CD8-positive, alpha-beta memory T cell (primary cell): ENCODE data around the gene ITPA. TPM values are rescaled to one million over a fixed set of nuclear protein-coding genes. Genes with fewer than 3 reads are reported as not detected.
A peak's percentile ranks its signal among the peaks of the same experiment; 100 is the strongest.
"Not testable (repeated sequence)": the region's sequence is repeated elsewhere in the genome, so short reads cannot be mapped to it uniquely, and the experiment has no call there.

Experiments used
- CTCF ChIA-PET: fragments of 350-600 bp; sonication (Branson Sonifier 250); formaldehyde crosslinking; loops from one replicate; lab custom pipeline; 2021; ENCODE audit warnings: antibody characterized with exemption; lab: Charles Lee
- POLR2A ChIA-PET: fragments of 350-600 bp; sonication (Branson Sonifier 250); formaldehyde crosslinking; loops from one replicate; lab custom pipeline; 2021; ENCODE audit warnings: antibody characterized with exemption; lab: Charles Lee
- DNase-seq, 5 donors: peaks; one replicate each; pipeline versions ENCODE4 v3.0.0 to v3.0.0-alpha.2; 2020 to 2022; ENCODE audit warnings: mixed read lengths in 1 of 5
- H3K27ac ChIP-seq: one replicate; pipeline ENCODE4 v1.7.0; 2013; ENCODE audit warnings: low read depth, mild to moderate bottlenecking, low read length, moderate library complexity
- H3K27me3 ChIP-seq: 2 replicates; pipeline ENCODE4 v1.7.0; 2013; ENCODE audit warnings: low read length, mild to moderate bottlenecking; ENCODE audit not compliant: insufficient read depth, poor library complexity, severe bottlenecking
- H3K36me3 ChIP-seq: 2 replicates; pipeline ENCODE4 v1.7.0; 2013; ENCODE audit warnings: mild to moderate bottlenecking, low read length, moderate library complexity; ENCODE audit not compliant: insufficient read depth
- H3K4me1 ChIP-seq: 2 replicates; pipeline ENCODE4 v1.7.0; 2013; ENCODE audit warnings: mild to moderate bottlenecking, low read length, moderate library complexity; ENCODE audit not compliant: insufficient read depth
- H3K4me3 ChIP-seq: 2 replicates; pipeline ENCODE4 v1.7.0; 2013; ENCODE audit warnings: mild to moderate bottlenecking, low read length
- H3K9me3 ChIP-seq: 2 replicates; pipeline ENCODE4 v1.7.0; 2013; ENCODE audit warnings: mild to moderate bottlenecking, low read length
- H3K27ac Mint-ChIP-seq, 8 donors: one replicate each; pipeline ENCODE4 v1.8.0; 2020 to 2021; ENCODE audit warnings: mixed read lengths in 8 of 8, mild to moderate bottlenecking in 6 of 8, inconsistent platforms in 3 of 8, moderate library complexity in 3 of 8
- H3K27me3 Mint-ChIP-seq, 2 donors: one replicate each; pipeline ENCODE4 v1.8.0; 2020 to 2021; ENCODE audit warnings: mixed read lengths in 2 of 2, mild to moderate bottlenecking in 1 of 2, moderate library complexity in 1 of 2
- H3K36me3 Mint-ChIP-seq, 3 donors: one replicate each; pipeline ENCODE4 v1.8.0; 2020 to 2021; ENCODE audit warnings: mixed read lengths in 3 of 3, inconsistent platforms in 1 of 3, mild to moderate bottlenecking in 1 of 3
- H3K4me1 Mint-ChIP-seq, 3 donors: one replicate each; pipeline ENCODE4 v1.8.0; 2020 to 2021; ENCODE audit warnings: mixed read lengths in 3 of 3, inconsistent platforms in 1 of 3, mild to moderate bottlenecking in 1 of 3
- H3K4me3 Mint-ChIP-seq, 7 donors: one replicate each; pipeline ENCODE4 v1.8.0; 2020 to 2021; ENCODE audit warnings: mixed read lengths in 7 of 7, mild to moderate bottlenecking in 6 of 7, moderate library complexity in 4 of 7, inconsistent platforms in 2 of 7
- H3K9me3 Mint-ChIP-seq, 5 donors: one replicate each; pipeline ENCODE4 v1.8.0; 2020 to 2022; ENCODE audit warnings: mixed read lengths in 5 of 5, mild to moderate bottlenecking in 3 of 5, moderate library complexity in 2 of 5, inconsistent platforms in 1 of 5
- polyA plus RNA-seq: library from polyadenylated mRNA; unstranded; fragments of 300-500 nt; fragmentation: Illumina TruSeq; gene quantifications from one replicate; pipeline ENCODE4 v1.2.3, GENCODE V29; 2021
- total RNA-seq, 2 experiments: library from RNA; stranded (reverse); gene quantifications; one replicate each; pipeline ENCODE4 v1.2.3, GENCODE V29; 2021

Gene ITPA
- total and polyA plus RNA-seq, 3 experiments from 2014 or later, result 60.8 to 98.2 (median 90.4) TPM

DNA sequence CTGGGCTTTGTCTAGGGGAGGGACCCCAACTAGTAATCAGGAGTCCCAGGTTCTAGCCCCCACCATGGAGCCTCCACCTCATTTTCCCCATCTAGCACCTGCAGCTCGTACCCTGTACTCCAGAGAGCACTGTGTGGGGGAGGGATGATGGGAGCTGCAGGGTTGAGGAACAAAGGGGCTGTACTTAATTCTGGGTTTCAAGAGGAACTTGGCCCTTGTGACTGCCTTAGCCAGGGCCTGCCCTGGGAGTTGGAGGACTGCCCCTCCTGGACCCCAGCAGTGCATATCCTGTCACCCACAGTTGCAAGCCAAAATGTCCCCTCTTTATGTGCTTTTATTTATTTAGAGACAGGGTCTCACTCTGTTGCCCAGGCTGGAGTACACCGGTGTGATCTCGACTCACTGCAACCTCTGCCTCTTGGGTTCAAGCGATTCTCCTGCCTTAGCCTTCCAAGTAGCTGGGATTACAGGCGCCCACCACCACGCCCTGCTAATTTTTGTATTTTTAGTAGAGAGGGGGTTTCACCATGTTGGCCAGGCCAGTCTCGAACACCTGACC lies 6.1 kb downstream of the ITPA start:
- H3K27me3 Mint-ChIP-seq, H3K9me3 Mint-ChIP-seq, H3K9me3 ChIP-seq, H3K27me3 ChIP-seq, H3K27ac ChIP-seq, H3K36me3 ChIP-seq, H3K27ac Mint-ChIP-seq, H3K4me3 ChIP-seq, CTCF ChIA-PET, DNase-seq: not testable (repeated sequence)
- peaks cover 17% of the 10 kb centered on the region for H3K4me1 ChIP-seq
- Mint-ChIP-seq H3K36me3 (peaks cover 0 to 36% (median 4%) of the 10 kb centered on the region in 3 donors), H3K4me3 (peak overlapping the region in 1 of 7 donors; percentile 60), H3K4me1 (peaks cover 6 to 19% (median 7%) of the 10 kb centered on the region in 3 donors)
- POLR2A ChIA-PET, result interaction anchor here (0.6 kb wide), 1 partner anchor 291 kb away, joined by 6 read pairs; no protein-coding TSS in a partner anchor

DNA sequence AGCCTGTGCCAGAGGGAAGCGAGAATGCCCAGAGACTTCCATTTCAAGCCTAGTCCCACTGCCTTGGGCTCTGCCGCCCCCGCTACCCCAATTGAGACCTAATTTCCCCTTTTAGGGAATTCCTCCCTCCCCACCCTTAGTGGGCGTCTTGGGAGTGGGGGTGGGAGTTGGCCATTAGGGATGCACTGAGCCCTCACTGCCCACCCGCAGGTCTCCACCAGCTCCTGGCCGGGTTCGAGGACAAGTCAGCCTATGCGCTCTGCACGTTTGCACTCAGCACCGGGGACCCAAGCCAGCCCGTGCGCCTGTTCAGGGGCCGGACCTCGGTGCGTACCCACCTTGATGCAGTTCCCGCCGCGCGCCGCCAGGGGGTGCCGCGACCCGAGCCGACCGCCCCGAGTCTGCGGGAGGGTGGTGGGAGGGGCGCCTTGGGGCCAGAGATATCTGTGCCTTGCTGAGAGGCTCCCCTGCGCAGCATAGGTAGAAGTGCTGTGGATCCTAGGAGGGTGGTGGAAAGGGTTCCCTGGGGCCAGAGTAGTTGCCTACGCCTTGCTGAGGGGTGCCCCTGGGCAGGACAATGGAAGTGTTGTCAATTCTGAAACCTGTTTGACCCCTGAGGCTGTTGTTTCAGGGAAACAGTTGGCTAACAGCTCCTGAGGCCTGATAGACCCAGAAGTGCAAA lies 9.2 kb downstream of the ITPA start:
- ChIA-PET POLR2A (no interaction called here), CTCF (interaction anchor here (0.7 to 2.9 kb wide), 18 partner anchors 9 to 149 kb away, joined by 3 to 12 read pairs (median 4); partner anchors contain the start of genes DDRGK1 and SLC4A11)
- Histone ChIP-seq H3K27ac (no peak overlapping the region), H3K4me3 (no peak overlapping the region), H3K9me3 (no peaks in the 10 kb centered on the region), H3K36me3 (peaks cover 8% of the 10 kb centered on the region), H3K4me1 (peaks cover 14% of the 10 kb centered on the region), H3K27me3 (no peaks in the 10 kb centered on the region)
- H3K4me1 Mint-ChIP-seq, result peaks cover 4 to 12% (median 6%) of the 10 kb centered on the region in 3 donors
- H3K9me3 Mint-ChIP-seq, result no peaks in the 10 kb centered on the region
- DNase-seq, result peak; percentile 54 to 78 (median 60)
- no peaks in the 10 kb centered on the region for H3K27me3 Mint-ChIP-seq
- no peak overlapping the region for H3K4me3 Mint-ChIP-seq
- no peak overlapping the region for H3K27ac Mint-ChIP-seq
- H3K36me3 Mint-ChIP-seq, result peaks cover 0 to 51% (median 1%) of the 10 kb centered on the region in 3 donors

DNA sequence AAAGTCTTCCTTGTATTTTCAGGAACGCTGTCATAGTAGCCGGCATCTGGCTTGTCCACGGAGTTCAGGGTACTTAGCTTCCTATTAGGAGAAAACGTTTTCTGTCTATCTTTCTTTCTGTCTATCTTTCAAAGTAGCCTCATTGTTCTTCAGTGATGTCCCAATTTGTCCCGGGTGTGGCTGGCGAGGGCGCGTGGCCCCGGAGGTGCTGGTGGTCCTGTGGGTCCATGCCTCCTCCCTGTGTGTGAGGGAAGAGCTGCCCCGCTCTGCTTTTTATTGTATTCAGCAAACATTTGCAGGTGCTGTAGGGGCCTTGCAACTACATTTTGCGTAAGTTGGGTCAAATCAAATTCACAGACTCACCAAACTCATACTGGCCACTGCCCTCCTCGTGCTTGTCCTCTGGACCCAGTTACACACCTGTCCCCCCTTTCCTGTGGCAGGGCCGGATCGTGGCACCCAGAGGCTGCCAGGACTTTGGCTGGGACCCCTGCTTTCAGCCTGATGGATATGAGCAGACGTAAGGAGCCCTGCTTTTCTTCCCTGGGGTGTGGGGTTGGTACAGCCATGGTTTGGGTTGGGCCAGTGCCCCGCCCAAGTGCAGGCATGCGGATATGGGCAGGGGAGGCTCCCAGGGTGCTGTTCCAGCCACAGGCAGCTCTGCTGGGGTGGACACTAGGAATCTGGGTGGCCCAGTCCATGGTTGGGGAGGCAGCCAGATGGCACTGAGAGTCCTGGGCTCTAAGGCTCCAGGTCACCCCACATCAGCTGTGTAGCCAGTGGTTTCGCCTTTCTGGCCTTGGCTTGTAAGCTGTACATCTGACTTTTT lies 12.3 kb downstream of the ITPA start:
- Mint-ChIP-seq H3K4me3 (no peak overlapping the region), H3K9me3 (no peaks in the 10 kb centered on the region)

DNA sequence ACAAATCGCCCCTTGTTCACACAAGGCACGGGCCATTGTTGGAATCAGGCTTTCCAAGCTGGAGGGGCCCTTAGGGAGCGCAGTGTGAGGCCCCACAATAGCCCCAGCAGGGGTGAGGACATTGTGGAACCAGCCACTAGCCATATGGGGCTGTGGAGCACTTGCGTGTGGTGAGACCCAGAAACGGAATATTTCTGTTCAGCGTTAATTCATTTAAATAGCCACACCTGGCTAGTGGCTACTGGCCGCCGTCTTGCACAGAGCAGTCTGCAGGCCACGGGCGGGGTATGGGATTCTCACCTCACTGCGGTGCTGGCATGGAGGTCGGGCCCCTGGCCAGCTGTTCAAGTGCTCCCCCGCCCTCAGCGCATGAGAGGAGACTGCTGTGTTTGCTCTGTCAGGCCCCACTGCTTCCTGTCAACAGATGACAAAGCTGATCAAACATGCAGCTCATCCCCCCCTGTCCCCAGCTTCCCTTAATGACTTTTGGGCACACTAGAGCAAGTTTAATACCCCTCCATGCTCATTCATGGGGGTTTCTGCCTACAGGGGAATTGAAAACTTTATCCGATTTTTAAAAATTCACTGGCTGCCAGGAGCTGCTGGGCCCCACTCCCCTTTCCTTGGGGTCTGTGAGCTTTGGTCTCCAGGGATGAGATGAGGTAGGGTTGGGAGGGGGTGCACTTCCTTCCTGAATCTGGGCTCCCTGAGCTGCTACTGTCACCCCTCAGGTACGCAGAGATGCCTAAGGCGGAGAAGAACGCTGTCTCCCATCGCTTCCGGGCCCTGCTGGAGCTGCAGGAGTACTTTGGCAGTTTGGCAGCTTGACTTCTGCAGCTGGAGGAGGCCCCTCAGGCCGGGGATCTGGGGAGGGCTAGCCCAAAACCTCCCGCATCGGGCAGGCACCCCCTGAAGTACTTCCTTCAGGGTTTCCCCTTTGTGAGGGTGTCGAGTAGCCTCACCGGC lies 13.6 kb downstream of the ITPA start:
- peaks cover 8% of the 10 kb centered on the region for H3K36me3 ChIP-seq
- peaks cover 17% of the 10 kb centered on the region for H3K4me1 ChIP-seq
- ChIA-PET POLR2A (no interaction called here), CTCF (interaction anchor here (1.1 to 1.7 kb wide), 2 partner anchors 16 to 92 kb away, joined by 3 to 5 read pairs; partner anchors contain the start of gene SLC4A11)
- no peak overlapping the region for H3K4me3 ChIP-seq
- H3K4me3 Mint-ChIP-seq, result no peak overlapping the region
- H3K27me3 ChIP-seq, result no peaks in the 10 kb centered on the region
- peak overlapping the region in 5 of 8 donors; percentile 19 to 61 (median 23) for H3K27ac Mint-ChIP-seq
- H3K9me3 Mint-ChIP-seq, result no peaks in the 10 kb centered on the region
- peaks cover 4 to 14% (median 5%) of the 10 kb centered on the region in 3 donors for H3K4me1 Mint-ChIP-seq
- peaks cover 0 to 46% (median 0%) of the 10 kb centered on the region in 3 donors for H3K36me3 Mint-ChIP-seq
- H3K9me3 ChIP-seq, result no peaks in the 10 kb centered on the region
- no peak overlapping the region for H3K27ac ChIP-seq
- DNase-seq, result peak in 1 of 5 donors; percentile 62
- H3K27me3 Mint-ChIP-seq, result no peaks in the 10 kb centered on the region

More for the DNA sequence above, 12.3 kb downstream of the ITPA start:
- Histone ChIP-seq H3K36me3 (peaks cover 8% of the 10 kb centered on the region), H3K27ac (no peak overlapping the region), H3K4me1 (peaks cover 17% of the 10 kb centered on the region), H3K27me3 (no peaks in the 10 kb centered on the region), H3K9me3 (no peaks in the 10 kb centered on the region), H3K4me3 (no peak overlapping the region)
- CTCF ChIA-PET, result interaction anchor here (1.7 to 2.9 kb wide), 2 partner anchors 93 to 95 kb away, joined by 3 to 12 read pairs; no protein-coding TSS in a partner anchor
- POLR2A ChIA-PET, result interaction anchor here (0.6 to 0.7 kb wide), 2 partner anchors 12 to 18 kb away, joined by 4 to 5 read pairs; partner anchors contain the start of gene ITPA
- Mint-ChIP-seq H3K36me3 (peaks cover 0 to 45% (median 0%) of the 10 kb centered on the region in 3 donors), H3K27ac (peak overlapping the region in 2 of 8 donors; percentile 33 to 60), H3K4me1 (peaks cover 4 to 14% (median 5%) of the 10 kb centered on the region in 3 donors), H3K27me3 (no peaks in the 10 kb centered on the region)
- DNase-seq, result no peak

DNA sequence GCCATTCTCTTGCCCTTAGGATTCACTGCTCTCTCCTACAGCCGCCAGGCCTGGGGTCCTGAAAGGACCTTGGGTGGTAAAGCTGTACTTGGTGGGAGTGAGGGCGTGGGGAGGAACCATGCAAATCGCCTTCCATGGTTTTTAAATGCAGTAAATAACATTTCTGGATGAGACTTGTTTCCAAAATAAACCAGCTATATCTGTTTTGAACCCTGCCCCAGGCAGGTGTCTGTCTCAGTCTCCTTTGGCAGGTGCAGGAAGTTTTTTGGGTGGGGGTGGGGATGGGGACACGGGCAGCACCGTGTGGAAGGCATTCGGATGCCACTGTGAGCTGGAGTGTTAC lies 14.3 kb downstream of the ITPA start:
- Mint-ChIP-seq H3K4me1 (peaks cover 4 to 10% (median 4%) of the 10 kb centered on the region in 3 donors), H3K4me3 (no peak overlapping the region), H3K36me3 (peaks cover 0 to 46% (median 0%) of the 10 kb centered on the region in 3 donors), H3K9me3 (no peaks in the 10 kb centered on the region), H3K27ac (no peak overlapping the region), H3K27me3 (no peaks in the 10 kb centered on the region)
- Histone ChIP-seq H3K36me3 (peaks cover 8% of the 10 kb centered on the region), H3K4me1 (peaks cover 12% of the 10 kb centered on the region), H3K9me3 (no peaks in the 10 kb centered on the region), H3K27ac (no peak overlapping the region), H3K27me3 (no peaks in the 10 kb centered on the region), H3K4me3 (no peak overlapping the region)
- POLR2A ChIA-PET, result no interaction called here
- CTCF ChIA-PET, result interaction anchor here (1.1 to 1.7 kb wide), 2 partner anchors 16 to 91 kb away, joined by 3 to 5 read pairs; partner anchors contain the start of gene SLC4A11
- DNase-seq, result no peak

DNA sequence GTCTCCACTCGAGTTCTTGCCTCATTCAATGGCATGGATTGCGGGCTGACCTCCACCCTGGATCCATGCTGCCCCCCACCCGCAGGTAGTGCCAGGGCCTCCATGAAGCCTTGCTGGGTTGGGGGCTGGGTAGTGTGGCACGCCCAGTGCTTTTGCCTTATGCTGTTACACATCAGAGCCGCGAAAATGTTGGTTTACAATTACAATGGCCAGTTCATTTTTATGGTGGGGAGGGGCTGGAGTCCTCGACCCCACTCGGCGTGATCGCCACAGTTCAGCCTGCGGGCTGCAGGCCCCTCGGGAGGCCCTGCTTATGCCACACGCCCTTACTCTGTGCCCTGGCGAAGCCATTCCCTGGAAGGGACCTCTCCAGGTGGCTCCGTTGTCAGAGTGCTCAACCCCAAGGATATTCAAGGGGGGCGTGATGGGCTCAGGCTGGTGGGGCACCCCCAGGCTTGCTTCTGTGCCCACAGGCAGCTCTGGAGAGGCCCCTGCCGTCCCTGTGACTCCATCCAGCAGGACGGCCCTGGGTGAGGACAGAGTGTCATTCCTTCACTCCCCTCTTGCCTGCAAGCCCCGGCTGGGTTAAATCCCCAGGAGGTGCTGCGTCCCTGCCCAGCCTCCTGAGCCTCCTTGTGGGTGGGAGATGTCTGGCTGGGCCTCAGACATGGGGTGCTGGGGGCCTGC lies 14.8 kb downstream of the ITPA start:
- H3K36me3 Mint-ChIP-seq, result peaks cover 0 to 46% (median 0%) of the 10 kb centered on the region in 3 donors
- no peaks in the 10 kb centered on the region for H3K27me3 Mint-ChIP-seq
- no peak overlapping the region for H3K27ac Mint-ChIP-seq
- Histone ChIP-seq H3K4me1 (peaks cover 10% of the 10 kb centered on the region), H3K36me3 (peaks cover 8% of the 10 kb centered on the region), H3K4me3 (no peak overlapping the region), H3K27me3 (no peaks in the 10 kb centered on the region), H3K27ac (no peak overlapping the region), H3K9me3 (no peaks in the 10 kb centered on the region)
- H3K4me3 Mint-ChIP-seq, result no peak overlapping the region
- DNase-seq, result no peak
- no peaks in the 10 kb centered on the region for H3K9me3 Mint-ChIP-seq
- H3K4me1 Mint-ChIP-seq, result peaks cover 3 to 9% (median 4%) of the 10 kb centered on the region in 3 donors
- CTCF ChIA-PET, result interaction anchor here (1.1 kb wide), 1 partner anchor 15 kb away, joined by 5 read pairs; the partner anchor contains the start of gene SLC4A11
- POLR2A ChIA-PET, result no interaction called here
